HG03139 (cell line): ENCODE results near the gene CCT8L2.
"Not testable (repeated sequence)": the region's sequence is repeated elsewhere in the genome, so short reads cannot be mapped to it uniquely, and the experiment has no call there.

Source experiments
- ATAC-seq: cut with Tn5 transposase; IDR thresholded peaks from one replicate; pipeline ENCODE4 v1.9.1; 2021; ENCODE audit not compliant: unreplicated experiment

CCT8L2 gene, protein sequence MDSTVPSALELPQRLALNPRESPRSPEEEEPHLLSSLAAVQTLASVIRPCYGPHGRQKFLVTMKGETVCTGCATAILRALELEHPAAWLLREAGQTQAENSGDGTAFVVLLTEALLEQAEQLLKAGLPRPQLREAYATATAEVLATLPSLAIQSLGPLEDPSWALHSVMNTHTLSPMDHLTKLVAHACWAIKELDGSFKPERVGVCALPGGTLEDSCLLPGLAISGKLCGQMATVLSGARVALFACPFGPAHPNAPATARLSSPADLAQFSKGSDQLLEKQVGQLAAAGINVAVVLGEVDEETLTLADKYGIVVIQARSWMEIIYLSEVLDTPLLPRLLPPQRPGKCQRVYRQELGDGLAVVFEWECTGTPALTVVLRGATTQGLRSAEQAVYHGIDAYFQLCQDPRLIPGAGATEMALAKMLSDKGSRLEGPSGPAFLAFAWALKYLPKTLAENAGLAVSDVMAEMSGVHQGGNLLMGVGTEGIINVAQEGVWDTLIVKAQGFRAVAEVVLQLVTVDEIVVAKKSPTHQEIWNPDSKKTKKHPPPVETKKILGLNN

DNA sequence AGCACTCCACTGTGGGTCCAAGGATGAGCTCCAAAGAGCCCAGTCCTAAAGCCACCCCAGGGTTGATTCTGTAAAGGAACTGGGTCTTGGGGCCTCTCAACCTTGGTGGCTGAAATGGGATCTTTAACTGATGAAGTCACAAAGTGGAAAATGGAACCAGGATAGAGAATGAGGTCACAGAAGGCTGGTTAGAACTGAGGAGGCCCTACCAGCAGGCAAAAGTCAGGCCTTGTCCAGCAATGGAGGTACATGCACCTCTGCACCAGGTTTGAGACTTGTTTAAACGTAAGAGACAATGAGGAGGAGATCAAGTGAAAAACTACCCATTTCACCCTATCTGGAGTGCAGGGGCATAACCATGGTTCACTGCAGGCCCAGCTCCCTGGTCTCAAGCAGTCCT, at the start of gene CCT8L2:
TSS of gene CCT8L2 (minus strand) at position 101 of the 400 bp plus-strand sequence. CDS start 260 bp downstream, outside the sequence.
- ATAC-seq: not testable (repeated sequence)

DNA sequence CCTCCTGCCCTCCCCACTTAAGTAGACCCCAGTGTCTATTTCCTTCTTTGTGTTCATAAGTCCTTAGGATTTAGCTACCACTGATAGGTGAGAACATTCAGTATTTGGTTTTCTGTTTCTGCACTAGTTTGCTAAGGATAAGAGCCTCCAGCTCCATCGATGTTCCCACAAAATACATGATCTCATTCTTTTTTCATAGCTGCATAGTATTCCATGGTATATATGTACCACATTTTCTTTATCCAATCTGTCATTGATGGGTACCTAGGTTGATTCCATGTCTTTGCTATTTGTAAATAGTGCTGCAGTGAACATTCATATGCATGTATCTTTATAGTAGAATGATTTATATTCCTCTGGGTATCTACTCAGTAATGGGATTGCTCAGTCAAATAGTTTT, 42.8 kb upstream of the CCT8L2 start:
- ATAC-seq: not testable (repeated sequence)

DNA sequence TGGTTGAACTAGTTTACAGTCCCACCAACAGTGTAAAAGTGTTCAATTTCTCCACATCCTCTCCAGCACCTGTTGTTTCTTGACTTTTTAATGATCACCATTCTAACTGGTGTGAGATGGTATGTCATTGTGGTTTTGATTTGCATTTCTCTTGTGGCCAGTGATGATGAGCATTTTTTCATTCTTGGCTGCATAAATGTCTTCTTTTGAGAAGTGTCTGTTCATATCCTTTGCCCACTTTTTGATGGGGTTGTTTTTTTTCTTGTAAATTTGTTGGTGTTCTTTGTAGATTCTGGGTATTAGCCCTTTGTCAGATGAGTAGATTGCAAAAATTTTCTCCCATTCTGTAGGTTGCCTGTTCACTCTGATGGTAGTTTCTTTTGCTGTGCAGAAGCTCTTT, 41.5 kb upstream of the CCT8L2 start:
- ATAC-seq: not testable (repeated sequence)

GRCh38 chr22:16628476-16628875, 35.9 kb upstream of the CCT8L2 start:
- not testable (repeated sequence) for ATAC-seq

GRCh38 chr22:16625018-16625417, 32.4 kb upstream of the CCT8L2 start:
- ATAC-seq: not testable (repeated sequence)

DNA sequence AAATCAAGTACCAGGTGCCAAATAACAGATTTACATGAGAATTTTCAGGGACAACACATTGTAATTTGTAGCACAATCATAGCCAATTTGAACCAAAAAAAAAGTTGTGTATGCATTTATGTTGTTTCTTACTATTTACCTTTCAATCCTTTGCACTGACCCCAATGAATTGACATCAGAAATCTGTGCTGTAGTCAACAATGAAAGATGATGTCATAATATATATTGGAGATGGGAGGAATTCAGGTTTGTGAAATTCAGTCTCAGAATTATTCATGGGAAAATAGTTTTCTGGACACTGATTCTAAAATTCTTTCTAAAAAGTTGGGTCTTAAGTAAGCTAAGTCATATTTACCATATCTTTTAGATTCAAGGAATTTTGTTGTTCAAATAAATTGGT, 31.0 kb upstream of the CCT8L2 start:
- ATAC-seq: not testable (repeated sequence)

GRCh38 chr22:16617516-16617915, 24.9 kb upstream of the CCT8L2 start:
- not testable (repeated sequence) for ATAC-seq

- ATAC-seq: not testable (repeated sequence)
Observed at GRCh38 chr22:16616390-16616938, 23.9 kb upstream of the CCT8L2 start.

GRCh38 chr22:16615606-16616245, 23.1 kb upstream of the CCT8L2 start:
- ATAC-seq: not testable (repeated sequence)

GRCh38 chr22:16609548-16610261, 17.1 kb upstream of the CCT8L2 start:
- no peak for ATAC-seq

GRCh38 chr22:16608931-16609330, 16.3 kb upstream of the CCT8L2 start:
- no peak for ATAC-seq

DNA sequence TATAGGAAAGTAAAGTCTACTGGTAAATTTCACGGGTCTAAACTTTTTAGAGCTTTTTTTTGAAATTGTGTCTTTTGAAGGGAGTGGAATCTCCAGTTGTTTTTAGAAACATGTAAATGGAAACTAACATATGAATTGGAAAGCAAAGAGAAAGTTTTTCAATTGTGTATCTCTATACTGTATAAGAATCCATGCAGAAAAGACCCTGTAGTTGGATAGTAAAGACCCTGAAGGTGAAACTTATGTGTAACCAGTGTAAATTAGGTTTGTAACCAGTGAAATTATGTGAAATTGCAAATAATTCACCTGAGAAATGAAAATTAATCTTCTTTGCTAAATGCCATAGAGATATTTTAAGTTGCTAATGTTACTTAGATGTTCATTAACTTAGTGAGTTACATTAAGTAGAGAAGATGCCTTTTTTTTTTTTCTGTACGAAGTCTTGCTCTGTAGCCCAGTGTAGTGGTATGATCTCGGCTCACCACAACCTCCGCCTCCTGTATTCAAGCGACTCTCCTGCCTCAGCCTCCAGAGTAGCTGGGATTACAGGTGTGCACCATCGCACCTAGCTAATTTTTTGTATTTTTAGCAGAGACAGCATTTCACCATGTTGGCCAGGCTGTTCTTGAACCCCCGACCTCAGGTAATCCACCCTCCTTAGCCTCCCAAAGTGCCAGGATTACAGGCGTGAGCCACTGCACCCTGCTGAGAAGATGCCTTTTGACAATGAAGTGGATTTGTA, 11.8 kb upstream of the CCT8L2 start:
- not testable (repeated sequence) for ATAC-seq

- ATAC-seq: not testable (repeated sequence)
Observed at GRCh38 chr22:16603770-16604242, 11.2 kb upstream of the CCT8L2 start.

DNA sequence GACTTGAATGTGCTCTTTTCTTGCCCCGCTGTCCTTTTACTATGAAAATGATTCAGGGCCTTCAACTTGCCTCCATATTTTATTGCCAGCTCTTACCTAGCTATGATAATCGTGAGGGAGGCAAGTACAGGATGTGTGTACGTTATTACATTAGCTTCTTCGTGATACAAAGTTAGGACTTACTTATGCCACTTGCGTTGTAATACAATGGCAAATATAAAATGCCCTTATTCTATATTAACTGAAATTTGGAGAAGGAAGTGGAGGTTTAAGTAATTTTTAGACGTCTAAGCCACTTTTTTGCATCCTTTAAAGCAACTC, 10.8 kb upstream of the CCT8L2 start:
- ATAC-seq: no peak

GRCh38 chr22:16602728-16603447, 10.3 kb upstream of the CCT8L2 start:
- ATAC-seq: not testable (repeated sequence)

GRCh38 chr22:16602224-16602727, 9.7 kb upstream of the CCT8L2 start:
- ATAC-seq: not testable (repeated sequence)

- ATAC-seq: no peak
Observed at GRCh38 chr22:16601437-16602223, 9.0 kb upstream of the CCT8L2 start.

- ATAC-seq: not testable (repeated sequence)
Observed at GRCh38 chr22:16600644-16601436, 8.2 kb upstream of the CCT8L2 start.
